Left lung (tissue), 10 donors: ENCODE measurements around the gene WDR36. TPM values are rescaled to one million over a fixed set of nuclear protein-coding genes. Genes with fewer than 3 reads are reported as not detected.

Experiments used
- ATAC-seq: fragments of 200-7000 bp; cut with Tn5 transposase; one replicate; pipeline ENCODE4 v1.9.1; 2020; ENCODE audit warnings: moderate library complexity
- DNase-seq, 4 donors: peaks; one replicate each; pipeline ENCODE4 v3.0.0-alpha.2; 2013 to 2020
- H3K27ac ChIP-seq, 2 donors: fragments of 200-600 bp; sonication (generic) in 1 of 2; one replicate each; pipeline versions ENCODE4 v1.5.0 to v1.8.0; 2020 to 2021
- H3K27me3 ChIP-seq, 2 donors: fragments of 200-600 bp; sonication (generic) in 1 of 2; one replicate each; pipeline versions ENCODE4 v1.5.0 to v1.8.0; 2020 to 2021
- H3K36me3 ChIP-seq, 2 donors: fragments of 200-600 bp; sonication (generic) in 1 of 2; one replicate each; pipeline versions ENCODE4 v1.5.0 to v1.8.0; 2020 to 2021
- H3K4me1 ChIP-seq, 2 donors: fragments of 200-600 bp; one replicate each; pipeline ENCODE4 v1.8.0; 2021
- H3K4me3 ChIP-seq, 2 donors: fragments of 200-600 bp; sonication (generic) in 1 of 2; one replicate each; pipeline versions ENCODE4 v1.5.0 to v1.8.0; 2020 to 2021; ENCODE audit warnings: mild to moderate bottlenecking in 1 of 2
- H3K9me3 ChIP-seq, 2 donors: fragments of 200-600 bp; sonication (generic) in 1 of 2; one replicate each; pipeline versions ENCODE4 v1.5.0 to v1.8.0; 2020 to 2021
- intact Hi-C, 2 donors: fragments of 100-400 bp; cut with DNase I; formaldehyde crosslinking; loops; one replicate each; pipeline versions ENCODE4 v1.11.2 to v1.14.2; 2022
- polyA plus RNA-seq, 6 donors: library from polyadenylated mRNA; unstranded; fragments of 120-200 nt; gene quantifications; one replicate each; pipeline ENCODE4 v1.2.1, GENCODE V29; 2013; ENCODE audit not compliant: insufficient read length in 6 of 6
- total RNA-seq, 2 donors: library from RNA; stranded (reverse); fragmentation: NEBNext Ultra II Directional; extraction: Animal tissue kit (Norgen Biotek cat#: 25700); gene quantifications; one replicate each; pipeline ENCODE4 v1.2.1, GENCODE V29; 2021
- TF ChIP-seq, protein P1 (sequence below), 2 donors: fragments of 200-600 bp; sonication (generic) in 1 of 2; IDR thresholded peaks; one replicate each; pipeline versions ENCODE4 v1.5.0 to v1.8.0; 2021; ENCODE audit warnings: antibody characterized with exemption in 2 of 2
- donor health status: DM: no; HTN: yes; CAD: no.
- donor health status: DM: no; HTN: no; CAD: no.

The WDR36 gene
- total and polyA plus RNA-seq, 8 donors: 23.1 to 37.9 (median 33.2) TPM

DNA sequence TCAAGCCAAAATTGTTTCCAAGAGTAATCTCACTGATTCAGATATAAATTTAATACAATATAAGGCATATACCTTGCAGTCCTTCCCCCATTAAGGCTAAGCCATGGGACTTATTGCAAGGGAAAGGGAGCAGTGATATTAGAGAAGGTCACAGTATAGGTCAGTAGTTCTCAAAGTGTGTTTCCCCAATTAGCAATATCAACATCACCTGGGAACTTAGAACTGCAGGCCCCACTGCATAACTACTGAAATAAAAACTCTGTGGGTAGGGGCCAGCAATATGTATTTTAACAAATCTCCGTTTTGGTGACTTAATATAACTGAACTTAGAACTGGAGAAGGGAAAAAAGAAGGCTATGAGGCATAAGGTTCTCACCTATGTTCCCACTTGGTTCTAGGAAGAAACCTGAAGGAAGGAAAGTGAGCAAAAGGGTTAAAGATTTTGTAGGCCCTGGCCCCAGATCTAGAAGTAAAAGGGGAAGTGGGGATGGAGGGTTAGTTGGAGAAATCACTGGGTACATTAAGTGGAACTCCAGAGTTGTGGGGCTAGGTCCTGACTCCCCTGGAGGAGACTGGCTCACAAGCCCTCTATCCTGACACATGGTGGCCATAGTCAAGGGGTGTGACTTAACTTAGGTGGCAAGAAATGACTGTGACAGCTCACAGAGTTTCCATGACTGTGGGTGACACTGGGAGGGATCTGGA, 40.7 kb downstream of the WDR36 start:
- TF ChIP-seq, protein P1, sequence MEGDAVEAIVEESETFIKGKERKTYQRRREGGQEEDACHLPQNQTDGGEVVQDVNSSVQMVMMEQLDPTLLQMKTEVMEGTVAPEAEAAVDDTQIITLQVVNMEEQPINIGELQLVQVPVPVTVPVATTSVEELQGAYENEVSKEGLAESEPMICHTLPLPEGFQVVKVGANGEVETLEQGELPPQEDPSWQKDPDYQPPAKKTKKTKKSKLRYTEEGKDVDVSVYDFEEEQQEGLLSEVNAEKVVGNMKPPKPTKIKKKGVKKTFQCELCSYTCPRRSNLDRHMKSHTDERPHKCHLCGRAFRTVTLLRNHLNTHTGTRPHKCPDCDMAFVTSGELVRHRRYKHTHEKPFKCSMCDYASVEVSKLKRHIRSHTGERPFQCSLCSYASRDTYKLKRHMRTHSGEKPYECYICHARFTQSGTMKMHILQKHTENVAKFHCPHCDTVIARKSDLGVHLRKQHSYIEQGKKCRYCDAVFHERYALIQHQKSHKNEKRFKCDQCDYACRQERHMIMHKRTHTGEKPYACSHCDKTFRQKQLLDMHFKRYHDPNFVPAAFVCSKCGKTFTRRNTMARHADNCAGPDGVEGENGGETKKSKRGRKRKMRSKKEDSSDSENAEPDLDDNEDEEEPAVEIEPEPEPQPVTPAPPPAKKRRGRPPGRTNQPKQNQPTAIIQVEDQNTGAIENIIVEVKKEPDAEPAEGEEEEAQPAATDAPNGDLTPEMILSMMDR (IDR thresholded peaks at IDR 0.05): no peak

DNA sequence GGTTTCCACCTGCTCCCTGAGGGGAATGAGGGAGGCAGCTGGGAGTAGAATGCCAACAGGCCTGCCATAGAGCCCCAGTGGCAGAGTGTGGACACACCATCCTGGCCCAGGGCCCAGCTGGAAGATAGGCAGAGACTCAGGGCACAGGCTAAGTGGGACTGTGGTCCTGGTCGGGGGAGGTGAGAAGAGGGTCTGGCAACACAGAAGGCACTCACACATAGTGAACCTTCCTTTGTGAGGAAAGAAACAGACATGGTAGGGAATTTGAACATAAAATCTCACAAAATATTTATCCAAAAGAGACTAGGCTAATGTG, 41.2 kb downstream of the WDR36 start:
- DNase-seq: no peak
- Histone ChIP-seq H3K36me3 (peaks cover 0 to 6% of the 10 kb centered on the region in 2 donors), H3K4me3 (no peak overlapping the region), H3K27ac (no peak overlapping the region), H3K27me3 (no peaks in the 10 kb centered on the region), H3K4me1 (no peaks in the 10 kb centered on the region), H3K9me3 (no peaks in the 10 kb centered on the region)
- intact Hi-C loops: no loop called here
- TF ChIP-seq, protein P1 (IDR thresholded peaks at IDR 0.05): no peak
- ATAC-seq: no peak

More for the DNA sequence above, 40.7 kb downstream of the WDR36 start:
- Histone ChIP-seq H3K27me3 (no peaks in the 10 kb centered on the region), H3K9me3 (no peaks in the 10 kb centered on the region), H3K27ac (no peak overlapping the region), H3K4me1 (no peaks in the 10 kb centered on the region), H3K4me3 (no peak overlapping the region), H3K36me3 (peaks cover 0 to 6% of the 10 kb centered on the region in 2 donors)
- DNase-seq (no peak), ATAC-seq (no peak)
- intact Hi-C loops: no loop called here

DNA sequence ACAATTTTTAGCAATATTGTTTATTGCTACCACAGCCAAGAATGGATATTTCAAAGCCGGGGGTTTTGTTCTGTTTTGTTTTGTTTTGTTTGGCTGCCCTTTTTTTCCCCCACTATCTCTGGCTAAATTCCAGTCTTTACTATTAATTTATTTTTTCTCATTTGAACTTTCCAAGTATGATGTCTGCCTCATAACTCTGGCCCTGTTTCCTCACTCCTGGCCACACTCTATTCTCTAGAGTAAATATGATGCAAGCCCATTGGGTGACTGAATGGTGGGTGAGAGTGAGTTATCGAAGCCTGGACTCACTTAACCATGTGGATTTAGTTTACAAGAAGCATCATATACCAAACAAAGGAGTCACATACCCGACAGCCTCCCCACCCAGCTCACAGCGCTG, 41.9 kb downstream of the WDR36 start:
- ATAC-seq: no peak
- Histone ChIP-seq H3K27me3 (no peaks in the 10 kb centered on the region), H3K4me3 (no peak overlapping the region), H3K4me1 (no peaks in the 10 kb centered on the region), H3K9me3 (no peaks in the 10 kb centered on the region), H3K36me3 (peaks cover 0 to 4% of the 10 kb centered on the region in 2 donors), H3K27ac (no peak overlapping the region)
- DNase-seq: peak in 2 of 4 donors; percentile 49 to 64
- intact Hi-C loops: no loop called here
- TF ChIP-seq, protein P1 (IDR thresholded peaks at IDR 0.05): no peak

DNA sequence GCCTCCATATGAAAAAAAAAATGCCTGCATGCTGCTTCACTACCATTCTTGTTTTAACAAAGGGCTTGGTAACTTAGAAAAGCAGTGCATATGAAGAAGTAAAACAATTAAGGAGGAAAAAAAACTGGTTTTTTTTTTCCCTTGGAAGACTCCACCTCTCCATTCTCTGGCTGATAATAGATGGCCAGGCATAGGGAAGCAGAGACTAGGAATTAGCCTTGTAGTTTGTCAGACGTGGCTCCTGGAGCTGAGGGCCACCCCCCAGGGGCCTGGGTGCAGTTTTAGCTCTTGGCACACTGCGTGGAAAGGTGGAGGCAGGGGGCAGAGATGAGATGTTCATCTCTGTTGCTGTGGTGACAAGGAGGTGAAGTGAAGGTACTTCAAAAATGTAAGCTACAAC, 42.7 kb downstream of the WDR36 start:
- H3K36me3 ChIP-seq: no peaks in the 10 kb centered on the region
- intact Hi-C loops: no loop called here
- no peak overlapping the region for H3K27ac ChIP-seq
- ATAC-seq: no peak
- no peak for DNase-seq
- TF ChIP-seq, protein P1 (IDR thresholded peaks at IDR 0.05): no peak
- no peak overlapping the region for H3K4me3 ChIP-seq
- no peaks in the 10 kb centered on the region for H3K9me3 ChIP-seq
- H3K27me3 ChIP-seq: no peaks in the 10 kb centered on the region
- H3K4me1 ChIP-seq: no peaks in the 10 kb centered on the region

DNA sequence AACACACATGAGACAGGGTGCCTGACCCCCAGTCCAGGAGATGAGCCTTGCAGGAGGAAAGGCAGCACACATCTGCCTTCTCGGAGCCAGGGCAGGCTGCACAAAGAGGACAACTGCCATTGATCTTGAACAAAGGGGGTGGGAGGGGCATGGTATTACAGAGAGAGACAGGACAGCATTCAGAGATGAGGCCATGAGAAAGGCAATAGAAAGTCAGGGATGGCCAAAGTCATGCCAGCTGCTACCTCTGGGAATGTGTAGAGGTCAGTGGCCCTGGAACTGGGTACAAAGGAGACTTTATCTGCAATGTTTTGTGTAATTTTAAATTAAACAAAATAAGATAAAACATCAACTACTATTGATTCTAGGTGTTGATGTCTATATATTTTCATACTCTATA, 43.2 kb downstream of the WDR36 start:
- intact Hi-C loops: no loop called here
- Histone ChIP-seq H3K4me1 (no peaks in the 10 kb centered on the region), H3K4me3 (no peak overlapping the region), H3K36me3 (no peaks in the 10 kb centered on the region), H3K9me3 (no peaks in the 10 kb centered on the region), H3K27me3 (no peaks in the 10 kb centered on the region), H3K27ac (no peak overlapping the region)
- DNase-seq: no peak
- ATAC-seq: no peak
- TF ChIP-seq, protein P1 (IDR thresholded peaks at IDR 0.05): no peak
